Measurements from ENCODE around the gene REXO4. TPM values are rescaled to one million over a fixed set of nuclear protein-coding genes. Genes with fewer than 3 reads are reported as not detected.

The REXO4 gene
- total and polyA plus RNA-seq, 8 donors: 16.9 to 29.1 (median 27.6) TPM

GRCh38 chr9:133366435-133366834 is 51.4 kb downstream of the REXO4 start:
- Histone ChIP-seq H3K4me1 (peaks cover 25 to 46% of the 10 kb centered on the region in 2 donors), H3K27ac (no peak overlapping the region), H3K36me3 (peaks cover 0 to 90% of the 10 kb centered on the region in 2 donors), H3K4me3 (no peak overlapping the region), H3K9me3 (no peaks in the 10 kb centered on the region), H3K27me3 (no peaks in the 10 kb centered on the region)
- TF ChIP-seq CTCF (IDR thresholded peaks at IDR 0.05): no peak
- ATAC-seq (no peak), DNase-seq (peak in 1 of 4 donors; percentile 52)
- intact Hi-C loops (cut with DNase I): no loop called here

GRCh38 chr9:133362359-133363044 is 55.3 kb downstream of the REXO4 start:
- H3K4me1 ChIP-seq: peaks cover under 1 to 20% of the 10 kb centered on the region in 2 donors
- no peaks in the 10 kb centered on the region for H3K9me3 ChIP-seq
- no peaks in the 10 kb centered on the region for H3K27me3 ChIP-seq
- DNase-seq (peak in 1 of 4 donors; percentile 51), ATAC-seq (no peak)
- H3K4me3 ChIP-seq: no peak overlapping the region
- H3K36me3 ChIP-seq: peaks cover 0 to 83% of the 10 kb centered on the region in 2 donors
- no peak for TF ChIP-seq CTCF (IDR thresholded peaks at IDR 0.05)
- intact Hi-C loops (cut with DNase I): no loop called here
- no peak overlapping the region for H3K27ac ChIP-seq

GRCh38 chr9:133361507-133362092 is 56.2 kb downstream of the REXO4 start:
- H3K36me3 ChIP-seq: peaks cover 0 to 74% of the 10 kb centered on the region in 2 donors
- ATAC-seq: no peak
- H3K27ac ChIP-seq: no peak overlapping the region
- intact Hi-C loops (cut with DNase I): no loop called here
- TF ChIP-seq CTCF (IDR thresholded peaks at IDR 0.05): no peak
- H3K9me3 ChIP-seq: no peaks in the 10 kb centered on the region
- H3K4me3 ChIP-seq: no peak overlapping the region
- H3K27me3 ChIP-seq: no peaks in the 10 kb centered on the region
- peaks cover 8 to 25% of the 10 kb centered on the region in 2 donors for H3K4me1 ChIP-seq
- peak in 1 of 4 donors; percentile 31 for DNase-seq

- Histone ChIP-seq H3K4me1 (peaks cover 10 to 28% of the 10 kb centered on the region in 2 donors), H3K27ac (no peak overlapping the region), H3K9me3 (no peaks in the 10 kb centered on the region), H3K27me3 (no peaks in the 10 kb centered on the region), H3K4me3 (no peak overlapping the region), H3K36me3 (peaks cover 0 to 65% of the 10 kb centered on the region in 2 donors)
- no peak for ATAC-seq
- peak in 1 of 4 donors; percentile 24 for DNase-seq
- intact Hi-C loops (cut with DNase I): no loop called here
- TF ChIP-seq CTCF (IDR thresholded peaks at IDR 0.05): no peak
Measured at GRCh38 chr9:133360400-133361393, 57.1 kb downstream of the REXO4 start.
